ENCODE data around the gene ABHD16B. TPM values are rescaled to one million over a fixed set of nuclear protein-coding genes. Genes with fewer than 3 reads are reported as not detected.

ABHD16B gene
- total and polyA plus RNA-seq, 10 of the 15 experiments (the other 5 are each of a cell fraction or from before 2014, with no cell fraction given) = 0.13 TPM; not detected in 9

DNA sequence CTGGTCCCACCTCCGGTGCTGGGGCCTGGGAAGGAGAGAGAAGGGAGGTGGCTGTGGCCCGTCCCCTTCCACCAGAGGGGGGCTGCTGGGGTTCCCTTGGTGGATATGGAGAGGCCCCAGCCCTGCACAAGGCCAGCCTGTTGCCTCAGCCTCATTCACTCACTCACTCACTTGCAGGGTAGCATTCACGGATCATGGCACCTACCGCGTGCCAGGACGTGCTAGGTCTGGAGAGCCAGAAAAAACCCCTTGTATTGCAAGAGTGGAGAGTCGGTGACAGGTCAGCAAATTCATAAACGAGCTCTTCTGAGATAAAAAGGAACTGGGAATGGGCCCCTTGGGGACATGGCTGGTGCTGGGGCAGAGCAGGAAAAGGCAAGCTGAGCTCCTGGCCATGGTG, 23.8 kb upstream of the ABHD16B start:
- no peak overlapping the region for H3K27ac ChIP-seq (ENCODE audit: control insufficient read depth, insufficient read depth)
- WGBS (ENCODE audit: insufficient coverage, insufficient replicate concordance, low lambda C conversion rate, missing lambda C conversion rate) = 19% methylated on average over 8 of the region's 8 CpGs
- in situ Hi-C loops (cut with MboI) = no loop called here
- H3K4me1 ChIP-seq (ENCODE audit: control insufficient read depth, insufficient read depth, low read length) = peaks cover 4% of the 10 kb centered on the region; the same call in 1 of the 2 replicates
- ChIA-PET POLR2A (interaction anchor here (0.5 kb wide), 1 partner anchor 304 kb away, joined by 3 read pairs; no protein-coding TSS in a partner anchor), CTCF (no interaction called here), RAD21 (ENCODE audit: unreplicated experiment) (no interaction called here), SMC1A (ENCODE audit: uncharacterized antibody, unreplicated experiment) (no interaction called here)
- no peaks in the 10 kb centered on the region for H3K79me2 ChIP-seq (ENCODE audit: control insufficient read depth, insufficient read depth, low read length)
- intact Hi-C loops (cut with micrococcal nuclease; ENCODE audit: unreplicated experiment) = no loop called here
- no peak overlapping the region for H3K4me2 ChIP-seq (ENCODE audit: control insufficient read depth, insufficient read depth)
- FAIRE-seq = no peak
- ATAC-seq = no peak
- H3K9ac ChIP-seq (ENCODE audit: control insufficient read depth, insufficient read depth, low read length) = no peak overlapping the region
- H2AFZ ChIP-seq (ENCODE audit: control insufficient read depth, low read depth, low read length) = no peak overlapping the region
- no peak for DNase-seq (ENCODE audit: low read depth, low spot score)
- TF ChIP-seq USF2 (IDR thresholded peaks at IDR 0.05; ENCODE audit: borderline replicate concordance, low read depth, low read length) (no peak), SPI1 (IDR thresholded peaks at IDR 0.05; ENCODE audit: borderline replicate concordance, insufficient read depth, low read depth, low read length) (0 out of 2 replicates have a peak, but pooled peaks have one; percentile 7)
- no peak overlapping the region for H3K4me3 ChIP-seq
- H4K20me1 ChIP-seq (ENCODE audit: control insufficient read depth, insufficient read depth) = no peaks in the 10 kb centered on the region
- no peaks in the 10 kb centered on the region for H3K9me3 ChIP-seq (replicated peaks; ENCODE audit: control insufficient read depth, insufficient read depth, low read length)
- no TSS peak for BruUV-seq (replicated peaks)
- no peaks in the 10 kb centered on the region; a peak in 3 of 4 replicates for H3K27me3 ChIP-seq (replicated peaks in 1 of 2; ENCODE audit: control insufficient read depth in 2 of 2, insufficient read depth in 2 of 2, low read length in 1 of 2)
- no peaks in the 10 kb centered on the region for H3K36me3 ChIP-seq (ENCODE audit: control insufficient read depth in 2 of 2, insufficient read depth in 2 of 2, low read length in 1 of 2)

DNA sequence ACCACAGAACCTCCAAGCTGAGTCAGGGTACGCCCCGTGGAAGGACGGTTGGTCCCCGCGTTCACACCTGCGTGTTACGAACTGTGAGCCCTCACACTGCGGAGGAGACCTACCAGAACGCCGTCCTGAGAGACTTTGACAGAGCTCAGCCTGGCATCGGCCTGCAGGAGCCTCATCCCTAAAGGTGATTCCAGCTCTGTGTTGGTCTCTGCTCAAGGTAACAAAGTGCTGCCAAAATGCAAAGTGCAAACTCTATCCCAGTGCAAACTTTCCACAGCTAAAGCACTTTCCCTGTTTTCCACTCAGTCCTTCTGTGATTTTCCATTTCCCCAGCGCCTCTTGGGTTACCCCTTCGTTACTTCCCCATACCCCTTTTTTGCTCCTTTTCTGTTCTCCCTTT, 21.7 kb upstream of the ABHD16B start:
- in situ Hi-C loops (cut with MboI) (no loop called here), intact Hi-C loops (cut with micrococcal nuclease; ENCODE audit: unreplicated experiment) (no loop called here)
- Histone ChIP-seq H3K79me2 (ENCODE audit: control insufficient read depth, insufficient read depth, low read length) (no peaks in the 10 kb centered on the region), H3K36me3 (ENCODE audit: control insufficient read depth in 2 of 2, insufficient read depth in 2 of 2, low read length in 1 of 2) (no peaks in the 10 kb centered on the region), H3K27me3 (replicated peaks in 1 of 2; ENCODE audit: control insufficient read depth in 2 of 2, insufficient read depth in 2 of 2, low read length in 1 of 2) (peaks cover 0 to 1% of the 10 kb centered on the region in 2 experiments; a peak in 3 of 4 replicates), H2AFZ (ENCODE audit: control insufficient read depth, low read depth, low read length) (no peak overlapping the region), H3K4me1 (ENCODE audit: control insufficient read depth, insufficient read depth, low read length) (peaks cover 5% of the 10 kb centered on the region; the same call in 1 of the 2 replicates), H3K27ac (ENCODE audit: control insufficient read depth, insufficient read depth) (no peak overlapping the region), H3K4me3 (no peak overlapping the region), H3K9ac (ENCODE audit: control insufficient read depth, insufficient read depth, low read length) (no peak overlapping the region), H4K20me1 (ENCODE audit: control insufficient read depth, insufficient read depth) (no peaks in the 10 kb centered on the region), H3K4me2 (ENCODE audit: control insufficient read depth, insufficient read depth) (no peak overlapping the region), H3K9me3 (replicated peaks; ENCODE audit: control insufficient read depth, insufficient read depth, low read length) (no peaks in the 10 kb centered on the region)
- RAD21 ChIA-PET (ENCODE audit: unreplicated experiment) = interaction anchor here (0.5 kb wide), 1 partner anchor 30 kb away, joined by 3 read pairs; no protein-coding TSS in a partner anchor
- TF ChIP-seq CHD1 (IDR thresholded peaks at IDR 0.05; ENCODE audit: low read depth, low read length) = no peak
- POLR2A ChIA-PET = no interaction called here
- CTCF ChIA-PET = no interaction called here
- no peak for DNase-seq (ENCODE audit: low read depth, low spot score)
- no peak for ATAC-seq
- no peak for FAIRE-seq
- BruUV-seq (replicated peaks) = no TSS peak
- SMC1A ChIA-PET (ENCODE audit: uncharacterized antibody, unreplicated experiment) = no interaction called here
- WGBS (ENCODE audit: insufficient coverage, insufficient replicate concordance, low lambda C conversion rate, missing lambda C conversion rate) = 76% methylated on average over 13 of the region's 13 CpGs
